ENCODE results near the gene DEXI. TPM values are rescaled to one million over a fixed set of nuclear protein-coding genes. Genes with fewer than 3 reads are reported as not detected.

The DEXI gene
- total and polyA plus RNA-seq, 2 donors (not counting 1 experiment from before 2014, with no cell fraction given): 38.8 to 49.9 TPM

DNA sequence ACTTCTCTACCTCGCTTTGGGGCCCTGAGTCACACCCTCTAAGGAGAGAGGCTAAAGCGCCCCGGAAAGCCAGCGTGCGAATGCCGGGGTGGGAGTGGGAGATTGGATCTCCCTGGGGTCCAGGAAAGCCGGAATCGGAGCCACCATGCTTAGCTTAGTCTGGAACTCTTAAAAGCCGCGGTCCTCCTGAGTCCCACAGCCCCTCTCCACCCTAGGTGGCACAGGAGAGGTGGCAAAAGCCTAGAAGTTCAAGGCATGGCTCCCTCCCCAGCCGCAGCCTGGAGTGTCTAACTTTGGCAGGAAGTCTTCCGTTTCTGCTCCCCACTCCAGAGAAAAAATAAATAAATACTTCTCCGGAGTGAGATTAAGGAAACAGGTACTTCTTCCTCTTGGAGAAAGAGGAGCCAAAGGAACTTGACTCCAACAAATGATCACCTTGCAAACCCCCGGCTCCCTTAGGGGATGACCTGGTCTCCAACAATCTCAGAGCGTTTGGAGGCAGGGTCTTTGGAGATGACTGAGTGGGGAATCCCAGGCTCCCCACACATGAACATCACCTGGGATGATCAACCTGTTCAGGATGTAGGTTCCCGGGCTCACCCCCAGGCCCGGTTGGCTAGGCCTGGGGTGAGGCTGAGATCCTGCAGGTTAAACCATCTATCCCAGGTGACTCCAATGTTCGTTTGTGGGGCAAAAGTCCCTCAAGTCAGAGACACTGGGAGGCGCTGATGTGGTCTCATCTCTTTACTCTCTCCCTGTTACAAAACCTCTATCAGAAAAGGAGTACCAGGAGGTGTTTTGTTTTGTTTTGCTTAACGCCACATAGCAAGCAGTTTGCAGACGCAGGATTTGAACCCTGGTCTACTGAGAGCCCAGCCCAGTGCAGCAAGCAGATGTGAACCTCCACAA is 62.3 kb downstream of the DEXI start:
- Histone ChIP-seq H3K27me3 (ENCODE audit: control insufficient read depth, insufficient read depth, low read length) (no peaks in the 10 kb centered on the region), H2AFZ (ENCODE audit: low read length) (no peak overlapping the region), H3K9me3 (ENCODE audit: control insufficient read depth, insufficient read depth, low read depth, low read length) (no peaks in the 10 kb centered on the region), H4K20me1 (ENCODE audit: control insufficient read depth, extremely low read depth, insufficient read depth, low read length) (no peaks in the 10 kb centered on the region), H3K79me2 (ENCODE audit: control insufficient read depth, insufficient read depth, low read length) (no peaks in the 10 kb centered on the region), H3K36me3 (ENCODE audit: control insufficient read depth, insufficient read depth, low read length) (no peaks in the 10 kb centered on the region), H3K27ac (ENCODE audit: insufficient read depth, low read length) (no peak overlapping the region), H3K4me3 (replicated peaks in 1 of 4; ENCODE audit: control extremely low read depth in 1 of 4, insufficient read depth in 1 of 4, low read depth in 3 of 4, low read length in 4 of 4) (peak overlapping the region in 1 of 4 experiments; percentile 75), H3K4me1 (ENCODE audit: control insufficient read depth, extremely low read depth, insufficient read depth, low read length) (peaks cover 9% of the 10 kb centered on the region), H3K4me2 (ENCODE audit: extremely low read depth, insufficient read depth, low read length) (peak overlapping the region; percentile 93), H3K9ac (ENCODE audit: insufficient read depth, low read length) (no peak overlapping the region)
- DNase-seq (ENCODE audit: low read depth in 2 of 2): no peak
- no peak for TF ChIP-seq EZH2 (IDR thresholded peaks at IDR 0.05; ENCODE audit: low read length, missing control alignments)
- TF ChIP-seq, protein P1, sequence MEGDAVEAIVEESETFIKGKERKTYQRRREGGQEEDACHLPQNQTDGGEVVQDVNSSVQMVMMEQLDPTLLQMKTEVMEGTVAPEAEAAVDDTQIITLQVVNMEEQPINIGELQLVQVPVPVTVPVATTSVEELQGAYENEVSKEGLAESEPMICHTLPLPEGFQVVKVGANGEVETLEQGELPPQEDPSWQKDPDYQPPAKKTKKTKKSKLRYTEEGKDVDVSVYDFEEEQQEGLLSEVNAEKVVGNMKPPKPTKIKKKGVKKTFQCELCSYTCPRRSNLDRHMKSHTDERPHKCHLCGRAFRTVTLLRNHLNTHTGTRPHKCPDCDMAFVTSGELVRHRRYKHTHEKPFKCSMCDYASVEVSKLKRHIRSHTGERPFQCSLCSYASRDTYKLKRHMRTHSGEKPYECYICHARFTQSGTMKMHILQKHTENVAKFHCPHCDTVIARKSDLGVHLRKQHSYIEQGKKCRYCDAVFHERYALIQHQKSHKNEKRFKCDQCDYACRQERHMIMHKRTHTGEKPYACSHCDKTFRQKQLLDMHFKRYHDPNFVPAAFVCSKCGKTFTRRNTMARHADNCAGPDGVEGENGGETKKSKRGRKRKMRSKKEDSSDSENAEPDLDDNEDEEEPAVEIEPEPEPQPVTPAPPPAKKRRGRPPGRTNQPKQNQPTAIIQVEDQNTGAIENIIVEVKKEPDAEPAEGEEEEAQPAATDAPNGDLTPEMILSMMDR (conservative IDR thresholded peaks at IDR 0.05 in 1 of 2, IDR thresholded peaks at IDR 0.05 in 1 of 2; ENCODE audit: low read depth in 1 of 2, low read length in 2 of 2): no peak

Other genes with a start within 250 kb of the DEXI start
- 0.26 TPM in 1 of 2 replicates, not detected in the other for gene TEKT5, start 247.5 kb downstream of the DEXI start, total RNA-seq
- gene TEKT5, start 247.5 kb downstream of the DEXI start, polyA plus RNA-seq: 0.06 TPM in 1 of 2 replicates, not detected in the other
- 16.7 and 17.7 TPM in 2 replicates for gene NUBP1, start 198.6 kb downstream of the DEXI start, total RNA-seq
- gene NUBP1, start 198.6 kb downstream of the DEXI start, polyA plus RNA-seq: 29.7 and 37.3 TPM in 2 replicates
- gene TVP23A, start 123.7 kb downstream of the DEXI start, total RNA-seq: under 0.01 and 0.26 TPM in 2 replicates
- not detected in 2 replicates for gene TVP23A, start 123.7 kb downstream of the DEXI start, polyA plus RNA-seq
- 0.51 and 0.66 TPM in 2 replicates for gene CIITA, start 65.3 kb downstream of the DEXI start, total RNA-seq
- gene CIITA, start 65.3 kb downstream of the DEXI start, polyA plus RNA-seq: 0.27 and 0.40 TPM in 2 replicates
- 17.2 and 22.0 TPM in 2 replicates for gene CLEC16A, start 2.1 kb upstream of the DEXI start, total RNA-seq
- 9.1 and 15.3 TPM in 2 replicates for gene CLEC16A, start 2.1 kb upstream of the DEXI start, polyA plus RNA-seq